ENCODE measurements around the gene RNASE12. TPM values are rescaled to one million over a fixed set of nuclear protein-coding genes. Genes with fewer than 3 reads are reported as not detected.

RNASE12 gene
- total RNA-seq, 1 donor from 2014 or later, result not detected

- Mint-ChIP-seq H3K27me3 (ENCODE audit: low read depth) (peaks cover 12% of the 10 kb centered on the region), H3K9me3 (no peaks in the 10 kb centered on the region), H3K36me3 (ENCODE audit: low read depth) (no peaks in the 10 kb centered on the region), H3K4me1 (peaks cover 5% of the 10 kb centered on the region), H3K4me3 (no peak overlapping the region), H3K27ac (ENCODE audit: unreplicated experiment) (no peak overlapping the region)
- no peak for TF ChIP-seq CTCF (conservative IDR thresholded peaks at IDR 0.05)
- no peak for DNase-seq (ENCODE audit: low read depth, low spot score)
Observed at GRCh38 chr14:20611277-20611676, 20.1 kb upstream of the RNASE12 start.

GRCh38 chr14:20610002-20610765 is 19.0 kb upstream of the RNASE12 start:
- Mint-ChIP-seq H3K9me3 (no peaks in the 10 kb centered on the region), H3K27me3 (ENCODE audit: low read depth) (peaks cover 12% of the 10 kb centered on the region), H3K4me3 (no peak overlapping the region), H3K27ac (ENCODE audit: unreplicated experiment) (no peak overlapping the region), H3K4me1 (peaks cover 5% of the 10 kb centered on the region), H3K36me3 (ENCODE audit: low read depth) (no peaks in the 10 kb centered on the region)
- no peak for TF ChIP-seq CTCF (conservative IDR thresholded peaks at IDR 0.05)
- DNase-seq (ENCODE audit: low read depth, low spot score), result peak; percentile 77

GRCh38 chr14:20609215-20610001 is 18.2 kb upstream of the RNASE12 start:
- Mint-ChIP-seq H3K27me3 (ENCODE audit: low read depth) (peaks cover 8% of the 10 kb centered on the region), H3K9me3 (no peaks in the 10 kb centered on the region), H3K36me3 (ENCODE audit: low read depth) (no peaks in the 10 kb centered on the region), H3K27ac (ENCODE audit: unreplicated experiment) (no peak overlapping the region), H3K4me3 (no peak overlapping the region), H3K4me1 (peaks cover 1% of the 10 kb centered on the region)
- TF ChIP-seq CTCF (conservative IDR thresholded peaks at IDR 0.05), result peak; percentile 94
- peak; percentile 71 for DNase-seq (ENCODE audit: low read depth, low spot score)

- DNase-seq (ENCODE audit: low read depth, low spot score), result no peak
- no peaks in the 10 kb centered on the region for H3K9me3 Mint-ChIP-seq
- no peak for TF ChIP-seq CTCF (conservative IDR thresholded peaks at IDR 0.05)
- H3K4me3 Mint-ChIP-seq, result peak overlapping the region; percentile 50
- no peaks in the 10 kb centered on the region for H3K36me3 Mint-ChIP-seq (ENCODE audit: low read depth)
- H3K27me3 Mint-ChIP-seq (ENCODE audit: low read depth), result peaks cover 8% of the 10 kb centered on the region
- no peak overlapping the region for H3K27ac Mint-ChIP-seq (ENCODE audit: unreplicated experiment)
- no peaks in the 10 kb centered on the region for H3K4me1 Mint-ChIP-seq
Observed at GRCh38 chr14:20608383-20609110, 17.4 kb upstream of the RNASE12 start.

GRCh38 chr14:20607617-20608016 is 16.4 kb upstream of the RNASE12 start:
- no peaks in the 10 kb centered on the region for H3K4me1 Mint-ChIP-seq
- H3K27ac Mint-ChIP-seq (ENCODE audit: unreplicated experiment), result no peak overlapping the region
- TF ChIP-seq CTCF (conservative IDR thresholded peaks at IDR 0.05), result no peak
- no peak for DNase-seq (ENCODE audit: low read depth, low spot score)
- peaks cover 8% of the 10 kb centered on the region for H3K27me3 Mint-ChIP-seq (ENCODE audit: low read depth)
- H3K4me3 Mint-ChIP-seq, result peak overlapping the region; percentile 25
- H3K36me3 Mint-ChIP-seq (ENCODE audit: low read depth), result no peaks in the 10 kb centered on the region
- no peaks in the 10 kb centered on the region for H3K9me3 Mint-ChIP-seq

Data from neural crest cell (in vitro differentiated cells).